GM19238 (cell line): ENCODE measurements around the gene WBP2.

Experiments used
- DNase-seq: peaks from one replicate; pipeline ENCODE4 v3.0.0; 2011; ENCODE audit warnings: low spot score; ENCODE audit not compliant: insufficient read length

Gene WBP2

GRCh38 chr17:75855310-75856061, at the start of gene WBP2:
Gene WBP2 (minus strand): TSS chr17:75855335. CDS start chr17:75855297, 38 bp downstream.
- DNase-seq: peak; percentile 97

GRCh38 chr17:75902406-75902805, 47.3 kb upstream of the WBP2 start:
- no peak for DNase-seq

- DNase-seq: no peak
These were observed 46.6 kb upstream of the WBP2 start for GRCh38 chr17:75901727-75902126.

- DNase-seq: no peak
These were observed 45.8 kb upstream of the WBP2 start for GRCh38 chr17:75900691-75901533.

- no peak for DNase-seq
These were observed 44.8 kb upstream of the WBP2 start for GRCh38 chr17:75899767-75900468.

GRCh38 chr17:75899353-75899752, 44.2 kb upstream of the WBP2 start:
- no peak for DNase-seq

- no peak for DNase-seq
These were observed 43.7 kb upstream of the WBP2 start for GRCh38 chr17:75898791-75899190.

GRCh38 chr17:75898065-75898464, 42.9 kb upstream of the WBP2 start:
- DNase-seq: no peak

- no peak for DNase-seq
These were observed 42.3 kb upstream of the WBP2 start for GRCh38 chr17:75897160-75898019.

- peak; percentile 89 for DNase-seq
These were observed 41.5 kb upstream of the WBP2 start, which contains the start of gene TRIM65 for GRCh38 chr17:75896415-75897159. Gene TRIM65 (minus strand): TSS chr17:75896951. CDS start chr17:75896937, 14 bp downstream.

GRCh38 chr17:75895370-75896155, 40.4 kb upstream of the WBP2 start:
- DNase-seq: no peak

- no peak for DNase-seq
These were observed 39.1 kb upstream of the WBP2 start for GRCh38 chr17:75894049-75894733.

GRCh38 chr17:75893305-75894048, 38.3 kb upstream of the WBP2 start:
- no peak for DNase-seq

GRCh38 chr17:75892556-75893224, 37.6 kb upstream of the WBP2 start:
- no peak for DNase-seq

GRCh38 chr17:75891605-75892555, 36.7 kb upstream of the WBP2 start:
- DNase-seq: no peak

- no peak for DNase-seq
These were observed 36.0 kb upstream of the WBP2 start for GRCh38 chr17:75891022-75891604.
